Measurements from ENCODE around the gene MYH14. TPM values are rescaled to one million over a fixed set of nuclear protein-coding genes. Genes with fewer than 3 reads are reported as not detected.

The MYH14 gene
- total RNA-seq, 4 donors from 2014 or later: 139 to 475 (median 333) TPM

- no peak for TF ChIP-seq POLR2A (IDR thresholded peaks at IDR 0.05)
- no peak for TF ChIP-seq CTCF (IDR thresholded peaks at IDR 0.05)
- Histone ChIP-seq H3K4me3 (no peak overlapping the region), H3K36me3 (peaks cover 0 to 18% (median 0%) of the 10 kb centered on the region in 3 donors), H3K4me1 (peaks cover 0 to 13% (median 0%) of the 10 kb centered on the region in 4 donors), H3K27me3 (no peaks in the 10 kb centered on the region), H3K27ac (no peak overlapping the region), H3K9me3 (no peaks in the 10 kb centered on the region)
- DNase-seq: peak in 1 of 3 donors; percentile 28
These were observed 4.2 kb upstream of the MYH14 start for GRCh38 chr19:50199259-50199555.

GRCh38 chr19:50202386-50202785, 1.0 kb upstream of the MYH14 start:
- peaks cover 0 to 25% (median 0%) of the 10 kb centered on the region in 4 donors for H3K4me1 ChIP-seq
- no peak for TF ChIP-seq POLR2A (IDR thresholded peaks at IDR 0.05)
- TF ChIP-seq CTCF (IDR thresholded peaks at IDR 0.05): no peak
- no peaks in the 10 kb centered on the region for H3K9me3 ChIP-seq
- H3K27ac ChIP-seq: peak overlapping the region in 2 of 4 donors; percentile 98 to 99
- DNase-seq: no peak
- H3K36me3 ChIP-seq: no peaks in the 10 kb centered on the region
- no peaks in the 10 kb centered on the region for H3K27me3 ChIP-seq
- H3K4me3 ChIP-seq: peak overlapping the region in 2 of 4 donors; percentile 61 to 63

- no peak for DNase-seq
- Histone ChIP-seq H3K27me3 (no peaks in the 10 kb centered on the region), H3K27ac (peak overlapping the region in 2 of 4 donors; percentile 98 to 99), H3K4me3 (peak overlapping the region in 2 of 4 donors; percentile 61 to 63), H3K9me3 (no peaks in the 10 kb centered on the region), H3K4me1 (peaks cover 0 to 30% (median 0%) of the 10 kb centered on the region in 4 donors), H3K36me3 (no peaks in the 10 kb centered on the region)
- TF ChIP-seq CTCF (IDR thresholded peaks at IDR 0.05): no peak
These were observed 501 bp upstream of the MYH14 start for GRCh38 chr19:50202962-50203280.

GRCh38 chr19:50204081-50204428, 633 bp downstream of the MYH14 start:
- H3K27me3 ChIP-seq: no peaks in the 10 kb centered on the region

GRCh38 chr19:50204811-50205675, 1.6 kb downstream of the MYH14 start:
- H3K4me1 ChIP-seq: peaks cover 0 to 24% (median 0%) of the 10 kb centered on the region in 4 donors
- peak overlapping the region in 3 of 4 donors; percentile 28 to 66 (median 63) for H3K4me3 ChIP-seq
- TF ChIP-seq CTCF (IDR thresholded peaks at IDR 0.05) (no peak), POLR2A (IDR thresholded peaks at IDR 0.05) (peak; percentile 24 to 66)
- H3K27me3 ChIP-seq: no peaks in the 10 kb centered on the region
- H3K27ac ChIP-seq: peak overlapping the region in 3 of 4 donors; percentile 91 to 99 (median 98)
- H3K9me3 ChIP-seq: no peaks in the 10 kb centered on the region
- peaks cover 0 to 8% (median 0%) of the 10 kb centered on the region in 3 donors for H3K36me3 ChIP-seq
- DNase-seq: peak in 2 of 3 donors; percentile 92 to 96

More at GRCh38 chr19:50204081-50204428, 633 bp downstream of the MYH14 start:
- H3K9me3 ChIP-seq: no peaks in the 10 kb centered on the region
- H3K27ac ChIP-seq: peak overlapping the region in 3 of 4 donors; percentile 91 to 99 (median 98)
- peaks cover 0 to 4% (median 0%) of the 10 kb centered on the region in 3 donors for H3K36me3 ChIP-seq
- H3K4me1 ChIP-seq: peaks cover 0 to 24% (median 0%) of the 10 kb centered on the region in 4 donors
- no peak for DNase-seq
- no peak for TF ChIP-seq CTCF (IDR thresholded peaks at IDR 0.05)
- TF ChIP-seq POLR2A (IDR thresholded peaks at IDR 0.05): no peak
- H3K4me3 ChIP-seq: peak overlapping the region in 2 of 4 donors; percentile 61 to 63
